Heart right ventricle (tissue), 16 donors: ENCODE results near the gene ENOX2. TPM values are rescaled to one million over a fixed set of nuclear protein-coding genes. Genes with fewer than 3 reads are reported as not detected.

ENCODE experiments used
- ATAC-seq, 8 donors: fragments of 200-7000 bp; cut with Tn5 transposase; one replicate each; pipeline ENCODE4 v1.9.1; 2020; ENCODE audit warnings: mild to moderate bottlenecking in 8 of 8, moderate library complexity in 8 of 8, moderate number of reproducible peaks in 1 of 8
- DNase-seq, 2 donors: peaks; one replicate each; pipeline ENCODE4 v3.0.0-alpha.2; 2020
- H3K27ac ChIP-seq, 10 donors: fragments of 200-600 bp; sonication (generic) in 2 of 10; one replicate each; pipeline versions ENCODE4 v1.5.0 to v1.8.0; 2020 to 2022; ENCODE audit warnings: mild to moderate bottlenecking in 3 of 10
- H3K27me3 ChIP-seq, 7 donors: fragments of 200-600 bp; one replicate each; pipeline ENCODE4 v1.8.0; 2021 to 2022; ENCODE audit warnings: mild to moderate bottlenecking in 2 of 7
- H3K36me3 ChIP-seq, 9 donors: fragments of 200-600 bp; sonication (generic) in 1 of 9; one replicate each; pipeline versions ENCODE4 v1.5.0 to v1.8.0; 2020 to 2022; ENCODE audit warnings: mild to moderate bottlenecking in 2 of 9
- H3K4me1 ChIP-seq, 9 donors: fragments of 200-600 bp; sonication (generic) in 1 of 9; one replicate each; pipeline versions ENCODE4 v1.5.0 to v1.8.0; 2020 to 2022; ENCODE audit warnings: mild to moderate bottlenecking in 4 of 9
- H3K4me3 ChIP-seq, 10 donors: fragments of 200-600 bp; sonication (generic) in 2 of 10; one replicate each; pipeline versions ENCODE4 v1.5.0 to v1.8.0; 2020 to 2022; ENCODE audit warnings: mild to moderate bottlenecking in 7 of 10, moderate library complexity in 2 of 10
- H3K9me3 ChIP-seq, 11 donors: fragments of 200-600 bp in 10 of 11; sonication (generic) in 2 of 11; one replicate each; pipeline versions ENCODE4 v1.5.0 to v1.8.0; 2013 to 2022; ENCODE audit warnings: mild to moderate bottlenecking in 2 of 11, control low read depth in 1 of 11, moderate library complexity in 1 of 11
- WGBS, 2 donors: extraction: QIAGEN DNeasy Blood & Tissue Kit; methylation state at CpG; one replicate each; pipeline ENCODE4 v1.1.7; 2013; ENCODE audit warnings: inconsistent platforms in 1 of 2; 5-methylcytosine and 5-hydroxymethylcytosine counted together
- intact Hi-C, 10 donors: fragments of 100-400 bp; cut with DNase I; formaldehyde crosslinking; loops; one replicate each; pipeline versions ENCODE4 v1.11.1 to v1.14.2; 2022
- polyA plus RNA-seq, 2 donors: library from polyadenylated mRNA; stranded (reverse); fragments of 200-250 nt; gene quantifications; one replicate each; pipeline ENCODE4 v1.2.3, GENCODE V29; 2013
- total RNA-seq, 10 donors: library from RNA; stranded (reverse); fragmentation: NEBNext Ultra II Directional in 3 of 10; extraction: Animal tissue kit (Norgen Biotek cat#: 25700) in 3 of 10; gene quantifications; one replicate each; pipeline versions ENCODE4 v1.2.1 to v1.2.4, GENCODE V29; 2021 to 2023
- TF ChIP-seq, protein P1 (sequence below), 9 donors: fragments of 200-600 bp; sonication (generic) in 2 of 9; IDR thresholded peaks; one replicate each; pipeline versions ENCODE4 v1.5.0 to v1.8.0; 2021 to 2022; ENCODE audit warnings: antibody characterized with exemption in 9 of 9, mild to moderate bottlenecking in 5 of 9, moderate library complexity in 1 of 9
- donor health status: Arrhythmogenic right ventricular cardiomyopathy.
- donor health status: ischemic (EF 13 %, LVEDD 7.1; RV severe dilation, severe dysfunction).
- donor health status: healthy with polysubstance abuse.
- donor health status: DM: no; HTN: yes; CAD: no.
- donor health status: DM: no; HTN: no; CAD: no.
- donor health status: ischemic (EF 25% LVEDD 6.9; RV normal size, moderate dysfunction).
- donor health status: ischemic (EF 25% LVEDD 5.7; RV mildly dilated, moderate dysfunction).
- donor health status: healthy.
- donor health status: DM: yes; HTN: yes; CAD: no.
- donor health status: Ischemic cardiomyopathy.
- donor health status: ischemic (EF 35%, LVEDD 5.7; RV mildly dilated, moderate dysfunction).
- donor health status: nonischemic (EF 11% LVEDD 7.7; RV severe dilation, severe dysfunction).
- donor health status: DM: yes; HTN: yes; CAD: no.
- donor health status: PGD.
- donor health status: ischemic (EF 29% LVEDD 5.4; RV normal size, mild dysfunction).
- donor health status: nonischemic (EF 23%, LVEDD 6.1; RV moderate dilation, normal function).

ENOX2 gene
- total and polyA plus RNA-seq, 12 donors: 3.4 to 22.6 (median 18.6) TPM

DNA sequence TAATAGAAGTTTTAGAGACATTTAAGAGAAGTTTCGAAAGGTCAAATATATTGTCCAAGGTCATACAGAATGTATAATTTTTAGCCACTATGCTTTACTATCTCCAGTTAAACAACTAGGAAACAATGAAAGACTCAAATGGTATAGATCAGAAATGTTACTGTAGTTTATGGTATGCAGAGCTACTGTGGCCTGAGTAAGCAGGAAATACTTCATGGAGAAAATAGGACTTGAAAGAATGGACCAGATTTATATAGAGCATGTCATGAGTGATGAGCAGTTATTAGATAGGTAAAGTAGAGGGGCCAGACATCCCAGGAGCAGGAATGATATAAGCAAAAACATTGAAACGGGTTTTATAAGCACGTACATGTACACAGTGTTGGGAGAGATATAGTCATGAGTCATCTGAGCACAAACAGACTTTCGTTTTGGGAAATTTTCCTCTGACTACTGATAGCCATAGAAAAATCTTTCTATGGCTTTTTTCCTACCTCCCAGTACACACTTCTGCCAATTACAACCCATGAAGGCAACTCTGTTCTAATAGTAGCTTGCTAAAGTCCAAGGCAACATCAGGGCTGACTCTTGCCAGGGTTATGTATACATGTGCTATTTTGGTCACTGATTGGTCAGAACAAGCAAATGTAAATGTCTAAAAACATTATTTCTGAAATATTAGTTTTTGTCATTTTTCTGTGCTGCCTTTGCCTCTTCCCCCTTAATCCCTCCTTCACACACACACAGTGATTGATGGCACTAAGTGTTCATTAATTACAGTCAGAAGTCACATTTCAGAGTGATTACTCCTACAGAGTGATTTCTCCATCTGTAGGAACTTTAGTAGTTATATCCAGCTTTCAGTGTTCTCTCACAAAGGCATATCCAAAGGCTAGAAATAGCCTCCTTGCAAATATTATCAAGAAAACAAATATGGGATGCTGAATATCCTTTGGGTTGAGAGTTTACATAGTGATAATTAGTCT is 198.7 kb downstream of the ENOX2 start:
- H3K27me3 ChIP-seq: peaks cover 0 to 2% (median 0%) of the 10 kb centered on the region in 7 donors
- DNase-seq: no peak
- intact Hi-C loops: no loop called here
- H3K27ac ChIP-seq: peak overlapping the region in 5 of 10 donors; percentile 23 to 53 (median 30)
- peaks cover 0 to 5% (median 0%) of the 10 kb centered on the region in 9 donors for H3K36me3 ChIP-seq
- TF ChIP-seq, protein P1, sequence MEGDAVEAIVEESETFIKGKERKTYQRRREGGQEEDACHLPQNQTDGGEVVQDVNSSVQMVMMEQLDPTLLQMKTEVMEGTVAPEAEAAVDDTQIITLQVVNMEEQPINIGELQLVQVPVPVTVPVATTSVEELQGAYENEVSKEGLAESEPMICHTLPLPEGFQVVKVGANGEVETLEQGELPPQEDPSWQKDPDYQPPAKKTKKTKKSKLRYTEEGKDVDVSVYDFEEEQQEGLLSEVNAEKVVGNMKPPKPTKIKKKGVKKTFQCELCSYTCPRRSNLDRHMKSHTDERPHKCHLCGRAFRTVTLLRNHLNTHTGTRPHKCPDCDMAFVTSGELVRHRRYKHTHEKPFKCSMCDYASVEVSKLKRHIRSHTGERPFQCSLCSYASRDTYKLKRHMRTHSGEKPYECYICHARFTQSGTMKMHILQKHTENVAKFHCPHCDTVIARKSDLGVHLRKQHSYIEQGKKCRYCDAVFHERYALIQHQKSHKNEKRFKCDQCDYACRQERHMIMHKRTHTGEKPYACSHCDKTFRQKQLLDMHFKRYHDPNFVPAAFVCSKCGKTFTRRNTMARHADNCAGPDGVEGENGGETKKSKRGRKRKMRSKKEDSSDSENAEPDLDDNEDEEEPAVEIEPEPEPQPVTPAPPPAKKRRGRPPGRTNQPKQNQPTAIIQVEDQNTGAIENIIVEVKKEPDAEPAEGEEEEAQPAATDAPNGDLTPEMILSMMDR (IDR thresholded peaks at IDR 0.05): no peak
- no peak overlapping the region for H3K4me3 ChIP-seq
- ATAC-seq: peak in 3 of 8 donors; percentile 15 to 44 (median 39)
- peaks cover 0 to 23% (median 0%) of the 10 kb centered on the region in 9 donors for H3K4me1 ChIP-seq
- 58 to 64% methylated on average over 4 of the region's 4 CpGs for WGBS, 2 donors
- H3K9me3 ChIP-seq: no peaks in the 10 kb centered on the region

DNA sequence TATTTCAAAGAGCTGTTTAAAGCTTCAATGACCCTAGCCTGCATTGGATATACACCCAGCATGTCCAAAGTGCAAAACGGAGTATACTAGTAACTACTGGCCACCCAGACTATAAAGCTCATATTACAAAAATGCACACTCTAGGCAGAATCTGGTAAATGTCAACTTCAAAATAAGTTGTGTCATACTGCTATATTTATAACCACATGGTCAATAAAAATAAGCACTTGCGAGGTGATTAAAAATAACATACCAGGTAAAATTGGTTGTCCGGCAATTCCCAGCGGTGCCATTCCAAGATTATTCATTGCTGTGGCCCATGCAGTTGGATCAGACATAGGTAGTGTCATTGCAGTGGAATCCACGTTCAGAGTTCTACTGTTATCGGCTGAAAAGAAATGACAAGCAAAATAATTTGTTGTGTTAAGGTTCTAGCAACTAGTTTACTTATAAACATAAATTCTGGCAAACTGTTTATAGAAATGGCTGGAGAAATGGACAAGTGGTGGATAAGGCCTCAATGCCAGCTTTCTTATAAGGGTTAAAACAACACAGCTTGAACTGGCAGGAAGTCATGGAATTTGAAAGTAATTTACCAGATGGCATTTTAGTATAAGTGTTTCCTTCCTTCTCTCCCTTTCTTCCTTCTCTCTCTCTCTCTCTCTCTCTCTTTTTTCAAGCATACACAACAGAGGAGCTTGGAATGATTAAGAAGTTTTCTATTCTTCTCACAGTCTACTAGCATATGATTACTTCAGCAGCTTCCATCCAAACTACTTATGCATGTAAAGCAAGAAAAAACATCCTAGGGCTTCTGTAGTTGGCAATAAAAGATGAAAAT is 199.9 kb downstream of the ENOX2 start:
- Histone ChIP-seq H3K27me3 (peaks cover 0 to 5% (median 0%) of the 10 kb centered on the region in 7 donors), H3K4me3 (no peak overlapping the region), H3K9me3 (no peaks in the 10 kb centered on the region), H3K27ac (peak overlapping the region in 5 of 10 donors; percentile 3 to 51 (median 23)), H3K4me1 (peaks cover 0 to 23% (median 0%) of the 10 kb centered on the region in 9 donors), H3K36me3 (peaks cover 0 to 5% (median 0%) of the 10 kb centered on the region in 9 donors)
- intact Hi-C loops: no loop called here
- DNase-seq: no peak
- ATAC-seq: peak in 1 of 8 donors; percentile 53
- 44 to 49% methylated on average over 6 of the region's 6 CpGs for WGBS, 2 donors
- TF ChIP-seq, protein P1 (IDR thresholded peaks at IDR 0.05): no peak

DNA sequence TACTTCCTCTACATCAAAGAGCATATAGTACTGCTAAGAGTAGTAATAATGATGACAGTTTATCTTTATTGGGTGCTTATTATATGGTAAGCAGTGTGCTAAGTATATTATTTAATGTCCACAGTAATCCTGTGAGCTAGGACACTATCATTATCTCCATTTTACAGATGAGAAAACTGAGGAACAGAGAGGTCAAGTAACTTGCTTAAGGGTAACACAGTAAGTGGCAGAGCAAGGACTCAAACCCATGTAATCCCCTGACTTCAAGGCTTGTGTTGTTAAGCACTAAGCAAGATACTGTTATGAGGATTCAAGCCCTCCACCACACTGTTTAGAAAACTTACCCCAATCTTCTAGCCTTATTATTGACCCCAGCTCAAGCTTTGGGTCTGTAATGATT is 202.4 kb downstream of the ENOX2 start:
- peaks cover 0 to 23% (median 0%) of the 10 kb centered on the region in 9 donors for H3K4me1 ChIP-seq
- TF ChIP-seq, protein P1 (IDR thresholded peaks at IDR 0.05): no peak
- H3K27ac ChIP-seq: no peak overlapping the region
- no peak for DNase-seq
- no peaks in the 10 kb centered on the region for H3K9me3 ChIP-seq
- no peak for ATAC-seq
- H3K36me3 ChIP-seq: peaks cover 0 to 5% (median 0%) of the 10 kb centered on the region in 9 donors
- intact Hi-C loops: no loop called here
- peaks cover 0 to 5% (median 0%) of the 10 kb centered on the region in 7 donors for H3K27me3 ChIP-seq
- H3K4me3 ChIP-seq: no peak overlapping the region

DNA sequence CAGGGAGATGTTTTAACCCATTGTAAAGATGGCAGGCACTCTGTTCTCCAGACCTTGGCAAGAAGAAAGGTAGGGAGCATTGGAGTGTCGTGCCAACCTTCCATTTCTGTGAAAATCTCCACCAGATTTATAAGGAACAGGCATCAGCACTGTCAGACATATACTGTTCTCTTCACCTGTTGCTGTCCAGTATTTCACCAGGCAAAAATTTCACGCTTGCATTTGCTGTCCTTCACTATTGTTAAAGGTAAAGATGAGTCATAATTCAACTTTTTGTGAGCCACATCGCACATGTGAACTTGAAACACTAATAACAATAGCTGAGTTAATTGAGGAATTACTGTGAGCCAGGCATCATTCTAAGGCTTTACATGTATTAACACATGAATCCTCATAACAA is 203.4 kb downstream of the ENOX2 start:
- Histone ChIP-seq H3K36me3 (peaks cover 0 to 5% (median 0%) of the 10 kb centered on the region in 9 donors), H3K27ac (no peak overlapping the region), H3K4me3 (no peak overlapping the region), H3K27me3 (peaks cover 0 to 5% (median 0%) of the 10 kb centered on the region in 7 donors), H3K9me3 (no peaks in the 10 kb centered on the region), H3K4me1 (peaks cover 0 to 21% (median 0%) of the 10 kb centered on the region in 9 donors)
- 93 to 98% methylated on average over 3 of the region's 3 CpGs for WGBS, 2 donors
- intact Hi-C loops: no loop called here
- no peak for ATAC-seq
- no peak for DNase-seq
- TF ChIP-seq, protein P1 (IDR thresholded peaks at IDR 0.05): no peak
